IPS DF 6.9 (cell line): Measurements from ENCODE around the gene ANKRD13B.

ENCODE experiments used
- DNase-seq: peaks from one replicate; pipeline ENCODE4 v3.0.0-alpha.2; 2013; ENCODE audit warnings: low read depth, low spot score
- H3K27ac ChIP-seq: one replicate; pipeline ENCODE4 v1.5.1; 2013; ENCODE audit warnings: low read length, control low read depth
- H3K27me3 ChIP-seq: 2 replicates; pipeline ENCODE4 v1.6.1; 2013; ENCODE audit warnings: mild to moderate bottlenecking, low read length; ENCODE audit not compliant: control insufficient read depth, insufficient read depth
- H3K36me3 ChIP-seq: 2 replicates; pipeline ENCODE4 v1.6.1; 2013; ENCODE audit warnings: low read length; ENCODE audit not compliant: control insufficient read depth, insufficient read depth
- H3K4me1 ChIP-seq: 2 replicates; pipeline ENCODE4 v1.6.1; 2013; ENCODE audit warnings: low read length; ENCODE audit not compliant: control insufficient read depth, insufficient read depth
- H3K4me3 ChIP-seq: 2 replicates; pipeline ENCODE4 v1.5.1; 2013; ENCODE audit warnings: mild to moderate bottlenecking, low read length
- H3K9me3 ChIP-seq: 2 replicates; pipeline ENCODE4 v1.6.1; 2013; ENCODE audit warnings: low read length, inconsistent platforms; ENCODE audit not compliant: control insufficient read depth, insufficient read depth
- WGBS: extraction: QIAGEN DNeasy Blood & Tissue Kit; methylation state at CpG from one replicate; pipeline ENCODE4 v1.1.7; 2013; ENCODE audit warnings: mixed read lengths, missing lambda C conversion rate; ENCODE audit not compliant: insufficient read length, insufficient coverage; 5-methylcytosine and 5-hydroxymethylcytosine counted together

The ANKRD13B gene

GRCh38 chr17:29560316-29560715 is 32.6 kb upstream of the ANKRD13B start:
- no peak overlapping the region for H3K27ac ChIP-seq
- H3K9me3 ChIP-seq, result no peaks in the 10 kb centered on the region
- no peak overlapping the region for H3K4me3 ChIP-seq
- WGBS, result no CpG with 5 or more reads among the region's 6 CpGs
- peaks cover 1% of the 10 kb centered on the region; the same call in 1 of the 2 replicates for H3K27me3 ChIP-seq
- H3K4me1 ChIP-seq, result no peaks in the 10 kb centered on the region
- no peak for DNase-seq
- no peaks in the 10 kb centered on the region for H3K36me3 ChIP-seq

GRCh38 chr17:29561554-29562517 is 31.1 kb upstream of the ANKRD13B start:
- no peak for DNase-seq
- Histone ChIP-seq H3K27ac (no peak overlapping the region), H3K4me1 (peaks cover 2% of the 10 kb centered on the region; the same call in 1 of the 2 replicates), H3K4me3 (no peak overlapping the region), H3K36me3 (no peaks in the 10 kb centered on the region), H3K9me3 (no peaks in the 10 kb centered on the region), H3K27me3 (peaks cover 11% of the 10 kb centered on the region; the same call in 1 of the 2 replicates)
- no CpG with 5 or more reads among the region's 17 CpGs for WGBS

DNA sequence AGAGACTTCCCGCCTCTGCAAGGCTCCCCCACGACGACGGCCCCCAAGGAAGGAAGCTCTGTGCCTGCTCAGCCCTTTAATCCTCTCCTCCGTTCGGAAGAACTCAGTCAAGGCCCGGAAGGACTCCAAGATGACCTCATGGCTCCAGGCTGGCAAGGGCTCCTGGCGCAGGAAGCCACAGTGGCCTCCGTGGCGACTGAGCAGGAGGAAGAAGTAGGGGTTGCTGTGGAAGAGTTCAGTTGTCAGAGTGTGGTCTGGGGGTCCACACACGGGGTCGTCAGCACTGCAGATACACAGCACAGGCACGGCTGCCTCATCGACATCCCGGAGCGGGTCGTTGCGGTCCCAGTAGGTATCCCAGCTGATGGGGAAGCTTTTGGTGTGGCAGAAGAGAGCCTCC is 30.3 kb upstream of the ANKRD13B start:
- WGBS, result no CpG with 5 or more reads among the region's 18 CpGs

GRCh38 chr17:29563816-29564215 is 29.1 kb upstream of the ANKRD13B start:
- DNase-seq, result no peak
- no peaks in the 10 kb centered on the region for H3K36me3 ChIP-seq
- peaks cover 2% of the 10 kb centered on the region; the same call in 1 of the 2 replicates for H3K4me1 ChIP-seq
- H3K27me3 ChIP-seq, result peaks cover 11% of the 10 kb centered on the region; the same call in 1 of the 2 replicates
- no peak overlapping the region for H3K4me3 ChIP-seq
- no CpG with 5 or more reads among the region's 3 CpGs for WGBS
- no peak overlapping the region for H3K27ac ChIP-seq
- H3K9me3 ChIP-seq, result no peaks in the 10 kb centered on the region

More for the DNA sequence above, 30.3 kb upstream of the ANKRD13B start:
- no peak for DNase-seq
- Histone ChIP-seq H3K36me3 (no peaks in the 10 kb centered on the region), H3K4me1 (peaks cover 2% of the 10 kb centered on the region; the same call in 1 of the 2 replicates), H3K27me3 (peaks cover 11% of the 10 kb centered on the region; the same call in 1 of the 2 replicates), H3K4me3 (no peak overlapping the region), H3K9me3 (no peaks in the 10 kb centered on the region), H3K27ac (no peak overlapping the region)

- Histone ChIP-seq H3K4me1 (peaks cover 2% of the 10 kb centered on the region), H3K9me3 (no peaks in the 10 kb centered on the region), H3K27me3 (peaks cover 11% of the 10 kb centered on the region; the same call in 1 of the 2 replicates), H3K27ac (no peak overlapping the region), H3K4me3 (peak overlapping the region; percentile 42; the same call in 1 of the 2 replicates), H3K36me3 (no peaks in the 10 kb centered on the region)
- no CpG with 5 or more reads among the region's 55 CpGs for WGBS
- DNase-seq, result no peak
Measured at GRCh38 chr17:29565643-29566472, 27.1 kb upstream of the ANKRD13B start.

GRCh38 chr17:29566473-29567303 is 26.2 kb upstream of the ANKRD13B start, which contains the start of gene ABHD15:
Gene ABHD15 (minus strand): TSS chr17:29567037. CDS start chr17:29566966, 71 bp downstream.
- H3K27ac ChIP-seq, result no peak within 1 kb of the TSS
- no peaks in the 10 kb centered on the region for H3K36me3 ChIP-seq
- H3K9me3 ChIP-seq, result no peaks in the 10 kb centered on the region
- peak within 1 kb of the TSS; percentile 42; the same call in 1 of the 2 replicates for H3K4me3 ChIP-seq
- DNase-seq, result no peak
- peaks cover 2% of the 10 kb centered on the region for H3K4me1 ChIP-seq
- WGBS, result no CpG with 5 or more reads among the region's 94 CpGs
- peaks cover 11% of the 10 kb centered on the region; the same call in 1 of the 2 replicates for H3K27me3 ChIP-seq

GRCh38 chr17:29567304-29567553 is 25.7 kb upstream of the ANKRD13B start:
- no peaks in the 10 kb centered on the region for H3K36me3 ChIP-seq
- H3K4me1 ChIP-seq, result peaks cover 2% of the 10 kb centered on the region
- H3K27me3 ChIP-seq, result peaks cover 11% of the 10 kb centered on the region; the same call in 1 of the 2 replicates
- H3K9me3 ChIP-seq, result no peaks in the 10 kb centered on the region
- peak overlapping the region; percentile 42; the same call in 1 of the 2 replicates for H3K4me3 ChIP-seq
- H3K27ac ChIP-seq, result no peak overlapping the region
- no peak for DNase-seq
- WGBS, result no CpG with 5 or more reads among the region's 27 CpGs

GRCh38 chr17:29567554-29568330 is 25.2 kb upstream of the ANKRD13B start:
- H3K36me3 ChIP-seq, result no peaks in the 10 kb centered on the region
- WGBS, result no CpG with 5 or more reads among the region's 63 CpGs
- H3K27me3 ChIP-seq, result peaks cover 11% of the 10 kb centered on the region; the same call in 1 of the 2 replicates
- no peak for DNase-seq
- H3K27ac ChIP-seq, result no peak overlapping the region
- H3K4me3 ChIP-seq, result peak overlapping the region; percentile 42; the same call in 1 of the 2 replicates
- H3K4me1 ChIP-seq, result peaks cover 2% of the 10 kb centered on the region
- H3K9me3 ChIP-seq, result no peaks in the 10 kb centered on the region
